Liver (tissue), 9 donors: Measurements from ENCODE around the gene LRRC4B. TPM values are rescaled to one million over a fixed set of nuclear protein-coding genes. Genes with fewer than 3 reads are reported as not detected.
A peak's percentile ranks its signal among the peaks of the same experiment; 100 is the strongest.

ENCODE experiments used
- DNase-seq: peaks from one replicate; pipeline ENCODE4 v3.0.0-alpha.2; 2017; ENCODE audit warnings: low spot score
- H3K27ac ChIP-seq, 2 donors: one replicate each; pipeline ENCODE4 v1.7.0; 2013; ENCODE audit warnings: inconsistent platforms in 2 of 2, low read length in 2 of 2, control low read depth in 1 of 2, low read depth in 1 of 2, mild to moderate bottlenecking in 1 of 2
- H3K27me3 ChIP-seq, 4 donors: one replicate each; pipeline versions ENCODE4 v1.6.1 to v1.7.0; 2013; ENCODE audit warnings: low read length in 3 of 4, inconsistent platforms in 1 of 4, mild to moderate bottlenecking in 1 of 4, moderate library complexity in 1 of 4; ENCODE audit not compliant: control insufficient read depth in 4 of 4, insufficient read depth in 4 of 4
- H3K36me3 ChIP-seq, 4 donors: one replicate each; pipeline versions ENCODE4 v1.6.1 to v1.7.0; 2013; ENCODE audit warnings: low read length in 3 of 4, mild to moderate bottlenecking in 3 of 4, low read depth in 1 of 4, moderate library complexity in 1 of 4; ENCODE audit not compliant: control insufficient read depth in 4 of 4, insufficient read depth in 3 of 4
- H3K4me1 ChIP-seq, 4 donors: one replicate each; pipeline versions ENCODE4 v1.6.1 to v1.7.0; 2013; ENCODE audit warnings: low read length in 3 of 4, mild to moderate bottlenecking in 3 of 4, moderate library complexity in 1 of 4; ENCODE audit not compliant: control insufficient read depth in 4 of 4, insufficient read depth in 4 of 4
- H3K4me3 ChIP-seq, 3 donors: one replicate each; pipeline versions ENCODE4 v1.6.1 to v1.7.0; 2013; ENCODE audit warnings: low read length in 3 of 3, control low read depth in 1 of 3, low read depth in 1 of 3, mild to moderate bottlenecking in 1 of 3
- H3K9ac ChIP-seq, 2 donors: one replicate each; pipeline ENCODE4 v1.7.0; 2013; ENCODE audit warnings: low read length in 2 of 2, mild to moderate bottlenecking in 2 of 2, moderate library complexity in 2 of 2, control low read depth in 1 of 2, low read depth in 1 of 2
- H3K9me3 ChIP-seq, 4 donors: one replicate each; pipeline versions ENCODE4 v1.6.1 to v1.7.0; 2013; ENCODE audit warnings: low read length in 3 of 4; ENCODE audit not compliant: control insufficient read depth in 4 of 4
- EGR1 ChIP-seq, 2 donors: IDR thresholded peaks; 2 replicates each; pipeline ENCODE4 v1.6.1; 2016 to 2018; ENCODE audit warnings: antibody characterized with exemption in 2 of 2, low read depth in 2 of 2
- FOXA1 ChIP-seq: IDR thresholded peaks from 2 replicates; pipeline ENCODE4 v1.6.1; 2016; ENCODE audit warnings: antibody characterized with exemption
- FOXA2 ChIP-seq: IDR thresholded peaks from 2 replicates; pipeline ENCODE4 v1.6.1; 2016; ENCODE audit warnings: antibody characterized with exemption
- GABPA ChIP-seq, 2 donors: IDR thresholded peaks in 1 of 2; conservative IDR thresholded peaks in 1 of 2; 2 replicates each; pipeline ENCODE4 v1.6.1; 2016; ENCODE audit warnings: antibody characterized with exemption in 2 of 2, mild to moderate bottlenecking in 1 of 2, moderate library complexity in 1 of 2
- HNF4A ChIP-seq, 2 donors: conservative IDR thresholded peaks; 2 replicates each; pipeline ENCODE4 v1.6.1; 2016; ENCODE audit warnings: antibody characterized with exemption in 2 of 2, mild to moderate bottlenecking in 2 of 2
- HNF4G ChIP-seq: IDR thresholded peaks from 2 replicates; pipeline ENCODE4 v1.6.1; 2016; ENCODE audit warnings: antibody characterized with exemption
- JUND ChIP-seq, 2 donors: IDR thresholded peaks; 2 replicates each; pipeline ENCODE4 v1.6.1; 2016; ENCODE audit warnings: antibody characterized with exemption in 2 of 2
- NR2F2 ChIP-seq: IDR thresholded peaks from 2 replicates; pipeline ENCODE4 v1.6.1; 2016; ENCODE audit warnings: antibody characterized with exemption
- RAD21 ChIP-seq, 2 donors: IDR thresholded peaks; 2 replicates each; pipeline ENCODE4 v1.6.1; 2016; ENCODE audit warnings: antibody characterized with exemption in 2 of 2, mild to moderate bottlenecking in 2 of 2
- RXRA ChIP-seq, 2 donors: IDR thresholded peaks; 2 replicates each; pipeline ENCODE4 v1.6.1; 2017 to 2018; ENCODE audit warnings: antibody characterized with exemption in 2 of 2, mild to moderate bottlenecking in 1 of 2
- SP1 ChIP-seq: IDR thresholded peaks from 2 replicates; pipeline ENCODE4 v1.6.1; 2018; ENCODE audit warnings: antibody characterized with exemption, mild to moderate bottlenecking
- TAF1 ChIP-seq: conservative IDR thresholded peaks from 2 replicates; pipeline ENCODE4 v1.6.1; 2016; ENCODE audit warnings: antibody characterized with exemption, mild to moderate bottlenecking
- YY1 ChIP-seq: IDR thresholded peaks from 2 replicates; pipeline ENCODE4 v1.6.1; 2016; ENCODE audit warnings: antibody characterized with exemption, mild to moderate bottlenecking
- WGBS: extraction: QIAGEN DNeasy Blood & Tissue Kit; methylation state at CpG from one replicate; pipeline ENCODE4 v1.1.7; 2013; 5-methylcytosine and 5-hydroxymethylcytosine counted together
- polyA plus RNA-seq, 2 donors: library from polyadenylated mRNA; stranded (reverse) in 1 of 2; unstranded in 1 of 2; fragments of 200-250 nt in 1 of 2; fragments of >200 nt in 1 of 2; fragmentation: Nextera tagmentation in 1 of 2; extraction: Ambion mirVana in 1 of 2; gene quantifications; one replicate each; pipeline versions ENCODE4 v1.2.1 to v1.2.3, GENCODE V29; 2013 to 2015
- total RNA-seq, 2 donors: library from RNA; depleted of rRNA; stranded (reverse); fragments of >200 nt; gene quantifications; one replicate each; pipeline ENCODE4 v1.2.3, GENCODE V29; 2014
- TF ChIP-seq, protein P1 (sequence below): IDR thresholded peaks from 2 replicates; pipeline ENCODE4 v1.6.1; 2016; ENCODE audit warnings: antibody characterized with exemption
- TF ChIP-seq, protein P2 (sequence below): IDR thresholded peaks from 2 replicates; pipeline ENCODE4 v1.6.1; 2016; ENCODE audit warnings: antibody characterized with exemption
- TF ChIP-seq, protein P3 (sequence below): fragments of 150-350 bp; IDR thresholded peaks from 2 replicates; pipeline ENCODE4 v1.5.1; 2017; ENCODE audit warnings: improper control_type of control experiment, low read depth, low read length; ENCODE audit not compliant: missing input control
- TF ChIP-seq, protein P4 (sequence below): IDR thresholded peaks from 2 replicates; pipeline ENCODE4 v1.6.1; 2016; ENCODE audit warnings: antibody characterized with exemption, mild to moderate bottlenecking
- TF ChIP-seq, protein P5 (sequence below): IDR thresholded peaks from 2 replicates; pipeline ENCODE4 v1.6.1; 2016; ENCODE audit warnings: antibody characterized with exemption
- donor health status: healthy.
- donor health status: healthy.
- donor health status: healthy.
- donor health status: healthy.
- donor health status: healthy.

The LRRC4B gene
- total and polyA plus RNA-seq, 4 donors: 0.11 to 1.1 (median 0.79) TPM

DNA sequence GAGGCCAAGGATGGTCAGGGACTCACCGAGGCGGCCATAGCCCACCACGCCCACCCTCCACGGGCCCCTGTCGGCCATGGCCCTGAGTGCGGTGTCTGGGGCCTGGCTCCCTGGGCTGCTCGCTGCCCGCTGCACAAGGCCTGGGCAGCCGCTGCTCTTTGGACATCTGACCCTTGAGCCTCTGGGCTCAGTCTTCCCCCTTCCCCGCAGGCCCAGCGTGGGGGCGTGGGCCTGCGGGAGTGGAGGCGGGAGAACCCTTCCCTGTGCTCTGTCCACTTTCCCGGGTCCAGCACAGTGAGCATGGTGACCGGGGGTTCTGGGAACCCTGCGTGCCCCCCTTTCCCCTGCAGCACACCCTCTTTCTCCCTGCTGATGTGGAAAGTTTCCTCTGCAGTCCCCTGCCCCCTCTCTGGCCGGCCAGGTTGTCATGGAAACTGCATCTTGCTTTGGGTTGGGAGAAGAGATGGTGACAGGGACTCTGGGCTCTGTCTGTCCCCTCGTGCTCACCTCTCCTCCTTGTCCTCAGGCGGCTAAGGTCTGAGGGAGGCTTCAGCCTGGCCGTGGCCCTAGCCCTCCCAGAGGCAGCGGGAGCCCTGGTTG, 54.4 kb downstream of the LRRC4B start, which contains the start of gene ASPDH:
ASPDH (minus strand) TSS at position 168 of the 600 bp plus-strand sequence; CDS start at position 78, 90 bp downstream.
- DNase-seq: peak; percentile 54
- WGBS: 30% methylated on average over 22 of the region's 22 CpGs
- H3K27ac ChIP-seq: peak within 1 kb of the TSS; percentile 81 to 84
- H3K4me1 ChIP-seq: peaks cover 10 to 26% (median 18%) of the 10 kb centered on the region in 4 donors
- peak within 1 kb of the TSS; percentile 40 to 64 for H3K9ac ChIP-seq
- peak within 1 kb of the TSS; percentile 64 to 77 (median 65) for H3K4me3 ChIP-seq
- H3K9me3 ChIP-seq: no peaks in the 10 kb centered on the region
- H3K27me3 ChIP-seq: no peaks in the 10 kb centered on the region
- TF ChIP-seq YY1 (peak; percentile 89), FOXA2 (no peak), HNF4G (peak; percentile 71), NR2F2 (no peak), GABPA (IDR thresholded peaks at IDR 0.05 in 1 of 2, conservative IDR thresholded peaks at IDR 0.05 in 1 of 2) (peak in 1 of 2 donors; percentile 36), FOXA1 (no peak), RAD21 (IDR thresholded peaks at IDR 0.05) (no peak), JUND (IDR thresholded peaks at IDR 0.05) (no peak), EGR1 (IDR thresholded peaks at IDR 0.05; ENCODE audit: low read depth in 2 of 2) (peak; percentile 69 to 84), SP1 (peak; percentile 85), HNF4A (conservative IDR thresholded peaks at IDR 0.05) (peak; percentile 91 to 94), TAF1 (no peak), RXRA (IDR thresholded peaks at IDR 0.05) (peak; percentile 22 to 30)
- TF ChIP-seq, protein P1, sequence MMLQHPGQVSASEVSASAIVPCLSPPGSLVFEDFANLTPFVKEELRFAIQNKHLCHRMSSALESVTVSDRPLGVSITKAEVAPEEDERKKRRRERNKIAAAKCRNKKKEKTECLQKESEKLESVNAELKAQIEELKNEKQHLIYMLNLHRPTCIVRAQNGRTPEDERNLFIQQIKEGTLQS: no peak
- TF ChIP-seq, protein P2, sequence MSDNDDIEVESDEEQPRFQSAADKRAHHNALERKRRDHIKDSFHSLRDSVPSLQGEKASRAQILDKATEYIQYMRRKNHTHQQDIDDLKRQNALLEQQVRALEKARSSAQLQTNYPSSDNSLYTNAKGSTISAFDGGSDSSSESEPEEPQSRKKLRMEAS: no peak
- TF ChIP-seq, protein P3, sequence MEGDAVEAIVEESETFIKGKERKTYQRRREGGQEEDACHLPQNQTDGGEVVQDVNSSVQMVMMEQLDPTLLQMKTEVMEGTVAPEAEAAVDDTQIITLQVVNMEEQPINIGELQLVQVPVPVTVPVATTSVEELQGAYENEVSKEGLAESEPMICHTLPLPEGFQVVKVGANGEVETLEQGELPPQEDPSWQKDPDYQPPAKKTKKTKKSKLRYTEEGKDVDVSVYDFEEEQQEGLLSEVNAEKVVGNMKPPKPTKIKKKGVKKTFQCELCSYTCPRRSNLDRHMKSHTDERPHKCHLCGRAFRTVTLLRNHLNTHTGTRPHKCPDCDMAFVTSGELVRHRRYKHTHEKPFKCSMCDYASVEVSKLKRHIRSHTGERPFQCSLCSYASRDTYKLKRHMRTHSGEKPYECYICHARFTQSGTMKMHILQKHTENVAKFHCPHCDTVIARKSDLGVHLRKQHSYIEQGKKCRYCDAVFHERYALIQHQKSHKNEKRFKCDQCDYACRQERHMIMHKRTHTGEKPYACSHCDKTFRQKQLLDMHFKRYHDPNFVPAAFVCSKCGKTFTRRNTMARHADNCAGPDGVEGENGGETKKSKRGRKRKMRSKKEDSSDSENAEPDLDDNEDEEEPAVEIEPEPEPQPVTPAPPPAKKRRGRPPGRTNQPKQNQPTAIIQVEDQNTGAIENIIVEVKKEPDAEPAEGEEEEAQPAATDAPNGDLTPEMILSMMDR: no peak
- TF ChIP-seq, protein P4, sequence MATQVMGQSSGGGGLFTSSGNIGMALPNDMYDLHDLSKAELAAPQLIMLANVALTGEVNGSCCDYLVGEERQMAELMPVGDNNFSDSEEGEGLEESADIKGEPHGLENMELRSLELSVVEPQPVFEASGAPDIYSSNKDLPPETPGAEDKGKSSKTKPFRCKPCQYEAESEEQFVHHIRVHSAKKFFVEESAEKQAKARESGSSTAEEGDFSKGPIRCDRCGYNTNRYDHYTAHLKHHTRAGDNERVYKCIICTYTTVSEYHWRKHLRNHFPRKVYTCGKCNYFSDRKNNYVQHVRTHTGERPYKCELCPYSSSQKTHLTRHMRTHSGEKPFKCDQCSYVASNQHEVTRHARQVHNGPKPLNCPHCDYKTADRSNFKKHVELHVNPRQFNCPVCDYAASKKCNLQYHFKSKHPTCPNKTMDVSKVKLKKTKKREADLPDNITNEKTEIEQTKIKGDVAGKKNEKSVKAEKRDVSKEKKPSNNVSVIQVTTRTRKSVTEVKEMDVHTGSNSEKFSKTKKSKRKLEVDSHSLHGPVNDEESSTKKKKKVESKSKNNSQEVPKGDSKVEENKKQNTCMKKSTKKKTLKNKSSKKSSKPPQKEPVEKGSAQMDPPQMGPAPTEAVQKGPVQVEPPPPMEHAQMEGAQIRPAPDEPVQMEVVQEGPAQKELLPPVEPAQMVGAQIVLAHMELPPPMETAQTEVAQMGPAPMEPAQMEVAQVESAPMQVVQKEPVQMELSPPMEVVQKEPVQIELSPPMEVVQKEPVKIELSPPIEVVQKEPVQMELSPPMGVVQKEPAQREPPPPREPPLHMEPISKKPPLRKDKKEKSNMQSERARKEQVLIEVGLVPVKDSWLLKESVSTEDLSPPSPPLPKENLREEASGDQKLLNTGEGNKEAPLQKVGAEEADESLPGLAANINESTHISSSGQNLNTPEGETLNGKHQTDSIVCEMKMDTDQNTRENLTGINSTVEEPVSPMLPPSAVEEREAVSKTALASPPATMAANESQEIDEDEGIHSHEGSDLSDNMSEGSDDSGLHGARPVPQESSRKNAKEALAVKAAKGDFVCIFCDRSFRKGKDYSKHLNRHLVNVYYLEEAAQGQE: peak; percentile 56
- TF ChIP-seq, protein P5, sequence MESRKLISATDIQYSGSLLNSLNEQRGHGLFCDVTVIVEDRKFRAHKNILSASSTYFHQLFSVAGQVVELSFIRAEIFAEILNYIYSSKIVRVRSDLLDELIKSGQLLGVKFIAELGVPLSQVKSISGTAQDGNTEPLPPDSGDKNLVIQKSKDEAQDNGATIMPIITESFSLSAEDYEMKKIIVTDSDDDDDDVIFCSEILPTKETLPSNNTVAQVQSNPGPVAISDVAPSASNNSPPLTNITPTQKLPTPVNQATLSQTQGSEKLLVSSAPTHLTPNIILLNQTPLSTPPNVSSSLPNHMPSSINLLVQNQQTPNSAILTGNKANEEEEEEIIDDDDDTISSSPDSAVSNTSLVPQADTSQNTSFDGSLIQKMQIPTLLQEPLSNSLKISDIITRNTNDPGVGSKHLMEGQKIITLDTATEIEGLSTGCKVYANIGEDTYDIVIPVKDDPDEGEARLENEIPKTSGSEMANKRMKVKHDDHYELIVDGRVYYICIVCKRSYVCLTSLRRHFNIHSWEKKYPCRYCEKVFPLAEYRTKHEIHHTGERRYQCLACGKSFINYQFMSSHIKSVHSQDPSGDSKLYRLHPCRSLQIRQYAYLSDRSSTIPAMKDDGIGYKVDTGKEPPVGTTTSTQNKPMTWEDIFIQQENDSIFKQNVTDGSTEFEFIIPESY: no peak
- no peaks in the 10 kb centered on the region for H3K36me3 ChIP-seq
